ENCODE data around the gene RIPK4.

DNA sequence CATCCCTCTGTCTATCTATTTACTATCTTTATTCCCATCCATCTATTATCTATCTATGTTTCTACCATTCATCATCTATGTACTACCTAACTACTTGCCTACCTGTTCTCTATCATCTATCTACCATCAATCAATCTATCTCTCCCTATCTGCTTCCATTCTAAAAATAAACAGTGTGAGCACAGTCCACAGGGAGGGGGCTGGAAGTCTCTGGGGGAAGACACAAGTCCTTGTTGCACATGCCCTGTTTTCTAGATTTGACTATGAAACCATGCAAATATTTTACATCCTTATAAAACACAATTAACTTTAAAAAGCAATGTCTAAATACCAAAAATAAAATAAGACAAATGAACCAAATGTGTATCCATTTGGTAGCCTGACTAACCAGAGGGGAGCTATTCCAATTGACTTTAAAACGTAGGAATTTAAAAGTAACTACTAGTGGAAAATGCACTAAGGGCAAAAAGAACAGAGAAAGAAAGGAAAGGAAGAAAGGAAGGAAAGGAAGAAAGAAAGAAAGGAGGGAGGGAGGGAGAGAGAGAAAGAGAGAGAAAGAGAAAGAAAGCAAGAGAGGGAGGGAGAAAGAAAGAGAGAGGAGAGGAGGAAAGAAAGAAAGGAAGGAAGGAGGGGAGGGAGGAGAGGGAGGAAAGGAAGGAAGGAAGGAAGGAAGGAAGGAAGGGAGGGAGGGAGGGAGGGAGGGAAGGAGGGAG is 13.6 kb upstream of the RIPK4 start:
- TF ChIP-seq CTCF (IDR thresholded peaks at IDR 0.05) = no peak
- no peak for TF ChIP-seq POLR2AphosphoS5 (IDR thresholded peaks at IDR 0.05; ENCODE audit: insufficient read depth in 1 of 2, low read depth in 1 of 2)
- no peak for TF ChIP-seq POLR2A (IDR thresholded peaks at IDR 0.05)
